Ovary (tissue), 9 donors: ENCODE results near the gene BMPR1A. TPM values are rescaled to one million over a fixed set of nuclear protein-coding genes. Genes with fewer than 3 reads are reported as not detected.

ENCODE experiments used
- DNase-seq, 5 donors: peaks; one replicate each; pipeline ENCODE4 v3.0.0-alpha.2; 2019 to 2020
- H3K27ac ChIP-seq, 2 donors: fragments of 200-600 bp; one replicate each; pipeline versions ENCODE4 v1.5.1 to v1.8.0; 2019 to 2022
- H3K27me3 ChIP-seq: fragments of 200-600 bp; one replicate; pipeline ENCODE4 v1.8.0; 2022
- H3K36me3 ChIP-seq: fragments of 200-600 bp; sonication (generic); one replicate; pipeline ENCODE4 v1.5.1; 2019
- H3K4me1 ChIP-seq: one replicate; pipeline ENCODE4 v1.8.1; 2013; ENCODE audit warnings: mild to moderate bottlenecking, moderate library complexity; ENCODE audit not compliant: insufficient read depth
- H3K4me3 ChIP-seq: fragments of 200-600 bp; sonication (generic); one replicate; pipeline ENCODE4 v1.5.1; 2017
- H3K9me3 ChIP-seq, 2 donors: fragments of 200-600 bp in 1 of 2; sonication (generic) in 1 of 2; one replicate each; pipeline versions ENCODE4 v1.5.1 to v1.8.1; 2013 to 2019; ENCODE audit warnings: mild to moderate bottlenecking in 1 of 2, moderate library complexity in 1 of 2
- EP300 ChIP-seq: sonication (generic); formaldehyde crosslinking; IDR thresholded peaks from one replicate; pipeline ENCODE4 v1.6.1; 2017; ENCODE audit warnings: antibody characterized with exemption
- POLR2A ChIP-seq: fragments of 450-650 bp; IDR thresholded peaks from one replicate; pipeline ENCODE4 v1.6.1; 2017; ENCODE audit warnings: antibody characterized with exemption, mild to moderate bottlenecking, moderate library complexity
- WGBS, 3 donors: extraction: QIAGEN DNeasy Blood & Tissue Kit in 1 of 3; methylation state at CpG; one replicate each; pipeline versions ENCODE4 v1.1.5 to v1.1.7; 2013 to 2017; 5-methylcytosine and 5-hydroxymethylcytosine counted together
- intact Hi-C, 4 donors: fragments of 100-400 bp; cut with DNase I; formaldehyde crosslinking; loops; one replicate each; pipeline versions ENCODE4 v1.11.0 to v1.15.1; 2022 to 2023
- polyA plus RNA-seq, 2 donors: library from polyadenylated mRNA; stranded (reverse); fragments of 200-250 nt in 1 of 2; fragments of 350-450 nt in 1 of 2; fragmentation: Illumina TruSeq in 1 of 2; extraction: RNeasy Lipid Tissue Mini Kit (QIAGEN cat#74804) in 1 of 2; gene quantifications; one replicate each; pipeline ENCODE4 v1.2.3, GENCODE V29; 2013 to 2014
- total RNA-seq, 7 donors: library from RNA; depleted of rRNA in 2 of 7; stranded (reverse); fragments of >200 nt in 2 of 7; fragmentation: NEBNext Ultra II Directional in 3 of 7; extraction: Animal tissue kit (Norgen Biotek cat#: 25700) in 3 of 7; gene quantifications; one replicate each; pipeline versions ENCODE4 v1.1.0 to v1.2.4, GENCODE V29; 2016 to 2023
- TF ChIP-seq, protein P1 (sequence below), 3 donors: fragments of 450-650 bp in 2 of 3; fragments of 200-600 bp in 1 of 3; IDR thresholded peaks; one replicate each; pipeline versions ENCODE4 v1.5.1 to v1.8.0; 2016 to 2022; ENCODE audit warnings: antibody characterized with exemption in 3 of 3, mild to moderate bottlenecking in 1 of 3
- donor health status: DM: no; HTN: no; CAD: no; lungs with moderate emphysema.
- donor health status: DM: no; HTN: no; CAD: no.
- donor health status: Bipolar disorder and iron deficiency.
- donor health status: DM: yes; HTN: yes; CAD: no.
- donor health status: DM: no; HTN: no; CAD: no.
- donor health status: DM: yes; HTN: yes; CAD: no.

The BMPR1A gene
- total and polyA plus RNA-seq, 9 donors = 19.0 to 77.9 (median 55.8) TPM

DNA sequence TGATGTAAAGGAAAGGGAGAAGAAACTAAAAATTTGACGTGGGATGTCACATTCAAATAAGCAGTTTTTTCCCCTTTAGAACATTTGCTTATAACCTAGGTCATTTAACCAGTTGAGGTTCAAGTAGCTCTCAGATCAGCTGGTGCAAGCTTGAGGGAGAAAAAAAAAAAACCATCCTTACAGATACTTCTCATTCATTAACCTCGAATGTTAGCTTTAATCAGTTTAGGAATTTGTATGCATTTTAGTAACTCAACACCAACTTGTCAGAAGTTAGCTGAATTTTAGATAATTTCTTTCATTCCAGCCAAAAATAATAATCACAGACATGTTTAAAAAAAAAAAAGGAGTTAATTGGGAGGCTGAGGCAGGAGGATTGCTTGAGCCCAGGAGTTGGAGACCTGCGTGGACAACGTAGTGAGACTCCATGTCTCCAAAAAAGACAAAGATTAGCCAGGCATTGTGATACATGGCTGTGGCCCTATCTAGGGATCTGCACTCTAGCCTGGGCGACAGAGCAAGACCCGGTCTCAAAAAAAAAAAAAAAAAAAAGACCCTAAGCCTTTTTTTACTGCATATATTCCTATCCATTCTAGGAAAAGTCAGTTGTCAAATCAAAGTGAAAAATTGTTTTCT lies 46.2 kb downstream of the BMPR1A start:
- Histone ChIP-seq H3K4me3 (no peak overlapping the region), H3K36me3 (no peaks in the 10 kb centered on the region), H3K27ac (no peak overlapping the region), H3K27me3 (no peaks in the 10 kb centered on the region), H3K9me3 (no peaks in the 10 kb centered on the region), H3K4me1 (peaks cover 3% of the 10 kb centered on the region)
- intact Hi-C loops = no loop called here
- DNase-seq = no peak
- TF ChIP-seq POLR2A (no peak), EP300 (no peak)
- TF ChIP-seq, protein P1, sequence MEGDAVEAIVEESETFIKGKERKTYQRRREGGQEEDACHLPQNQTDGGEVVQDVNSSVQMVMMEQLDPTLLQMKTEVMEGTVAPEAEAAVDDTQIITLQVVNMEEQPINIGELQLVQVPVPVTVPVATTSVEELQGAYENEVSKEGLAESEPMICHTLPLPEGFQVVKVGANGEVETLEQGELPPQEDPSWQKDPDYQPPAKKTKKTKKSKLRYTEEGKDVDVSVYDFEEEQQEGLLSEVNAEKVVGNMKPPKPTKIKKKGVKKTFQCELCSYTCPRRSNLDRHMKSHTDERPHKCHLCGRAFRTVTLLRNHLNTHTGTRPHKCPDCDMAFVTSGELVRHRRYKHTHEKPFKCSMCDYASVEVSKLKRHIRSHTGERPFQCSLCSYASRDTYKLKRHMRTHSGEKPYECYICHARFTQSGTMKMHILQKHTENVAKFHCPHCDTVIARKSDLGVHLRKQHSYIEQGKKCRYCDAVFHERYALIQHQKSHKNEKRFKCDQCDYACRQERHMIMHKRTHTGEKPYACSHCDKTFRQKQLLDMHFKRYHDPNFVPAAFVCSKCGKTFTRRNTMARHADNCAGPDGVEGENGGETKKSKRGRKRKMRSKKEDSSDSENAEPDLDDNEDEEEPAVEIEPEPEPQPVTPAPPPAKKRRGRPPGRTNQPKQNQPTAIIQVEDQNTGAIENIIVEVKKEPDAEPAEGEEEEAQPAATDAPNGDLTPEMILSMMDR (IDR thresholded peaks at IDR 0.05) = no peak
- 67 to 71% (median 68%) methylated on average over 6 of the region's 6 CpGs for WGBS, 3 donors

DNA sequence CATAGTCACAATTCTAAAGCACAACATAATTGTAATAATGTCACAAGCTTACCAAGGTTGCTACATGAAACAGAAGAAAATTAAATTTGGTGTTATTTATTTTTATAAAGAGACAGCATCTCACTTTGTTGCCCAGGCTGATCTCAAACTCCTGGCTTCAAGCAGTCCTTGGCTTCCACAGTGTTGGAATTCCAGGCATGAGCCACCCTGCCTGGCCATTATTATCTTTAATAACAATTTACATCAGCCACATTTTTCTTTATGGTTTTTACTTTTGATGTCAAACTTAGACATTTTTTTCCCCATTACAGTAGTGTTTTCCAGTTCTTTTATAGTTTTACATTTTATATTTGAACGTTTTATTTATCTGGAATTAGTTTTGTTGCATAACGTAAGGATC lies 46.7 kb downstream of the BMPR1A start:
- intact Hi-C loops = no loop called here
- Histone ChIP-seq H3K4me3 (no peak overlapping the region), H3K36me3 (no peaks in the 10 kb centered on the region), H3K27me3 (no peaks in the 10 kb centered on the region), H3K9me3 (no peaks in the 10 kb centered on the region), H3K4me1 (peaks cover 3% of the 10 kb centered on the region), H3K27ac (no peak overlapping the region)
- WGBS, 3 donors = 48 to 50% (median 49%) methylated on average over 2 of the region's 2 CpGs
- no peak for TF ChIP-seq EP300
- TF ChIP-seq, protein P1 (IDR thresholded peaks at IDR 0.05) = no peak
- TF ChIP-seq POLR2A = no peak
- no peak for DNase-seq

DNA sequence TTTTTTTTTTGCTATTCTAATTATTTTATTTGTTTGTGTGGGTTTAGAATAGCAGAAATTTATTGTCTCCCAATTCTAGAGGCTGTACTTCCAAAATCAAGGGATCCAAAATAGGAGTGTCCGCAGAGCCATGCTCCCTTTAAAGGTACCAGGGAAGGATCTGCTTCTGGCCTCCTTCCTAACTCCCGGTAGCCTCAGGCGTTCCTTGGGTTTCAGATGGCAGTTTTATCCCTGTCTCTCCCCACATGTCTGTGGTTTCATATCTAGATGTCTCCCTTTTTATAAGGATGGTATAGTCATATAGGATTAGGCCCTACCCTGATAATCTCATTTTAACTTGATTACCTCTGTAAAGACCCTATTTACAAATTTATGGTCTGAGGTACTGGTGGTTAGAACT lies 48.4 kb downstream of the BMPR1A start:
- Histone ChIP-seq H3K4me1 (peaks cover 1% of the 10 kb centered on the region), H3K4me3 (no peak overlapping the region), H3K27ac (no peak overlapping the region), H3K27me3 (no peaks in the 10 kb centered on the region), H3K9me3 (no peaks in the 10 kb centered on the region), H3K36me3 (no peaks in the 10 kb centered on the region)
- 96 to 97% (median 96%) methylated on average over 3 of the region's 3 CpGs for WGBS, 3 donors
- DNase-seq = no peak
- no peak for TF ChIP-seq POLR2A
- TF ChIP-seq, protein P1 (IDR thresholded peaks at IDR 0.05) = no peak
- intact Hi-C loops = no loop called here

DNA sequence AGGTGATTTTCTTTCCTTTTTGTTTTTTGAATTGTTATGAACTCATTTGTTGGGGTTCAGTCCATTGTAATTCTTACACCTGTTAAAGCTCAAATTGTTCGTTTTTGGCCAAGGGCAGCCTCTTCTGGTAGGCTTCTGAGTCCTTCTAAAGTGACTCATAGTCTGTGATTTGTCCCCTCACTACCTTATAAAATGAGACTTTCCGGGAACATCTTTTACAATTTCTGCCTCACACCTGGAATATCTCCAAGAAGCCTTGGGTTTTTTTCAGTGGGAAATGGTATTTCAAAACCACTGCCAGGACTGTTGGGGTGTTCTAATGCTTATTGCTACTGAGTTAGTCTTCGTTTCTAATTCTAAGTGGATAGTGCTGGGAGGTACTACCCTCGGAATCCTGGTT lies 56.7 kb downstream of the BMPR1A start:
- WGBS, 3 donors = 64 to 74% (median 72%) methylated on average over 4 of the region's 4 CpGs
- Histone ChIP-seq H3K27ac (no peak overlapping the region), H3K27me3 (no peaks in the 10 kb centered on the region), H3K4me3 (no peak overlapping the region), H3K9me3 (no peaks in the 10 kb centered on the region), H3K4me1 (peaks cover 13% of the 10 kb centered on the region), H3K36me3 (no peaks in the 10 kb centered on the region)
- TF ChIP-seq POLR2A (no peak), EP300 (no peak)
- TF ChIP-seq, protein P1 (IDR thresholded peaks at IDR 0.05) = no peak
- intact Hi-C loops = no loop called here
- no peak for DNase-seq
